Endometrium (tissue), 2 donors: ENCODE data around the gene ALDH3B2.

Experiments used
- FAIRE-seq: peaks from 2 replicates; lab custom pipeline; 2012; peaks lifted over from hg19 to GRCh38; lab: Jason Lieb, UNC
- donor health status: control.
- donor health status: control.

ALDH3B2 gene

DNA sequence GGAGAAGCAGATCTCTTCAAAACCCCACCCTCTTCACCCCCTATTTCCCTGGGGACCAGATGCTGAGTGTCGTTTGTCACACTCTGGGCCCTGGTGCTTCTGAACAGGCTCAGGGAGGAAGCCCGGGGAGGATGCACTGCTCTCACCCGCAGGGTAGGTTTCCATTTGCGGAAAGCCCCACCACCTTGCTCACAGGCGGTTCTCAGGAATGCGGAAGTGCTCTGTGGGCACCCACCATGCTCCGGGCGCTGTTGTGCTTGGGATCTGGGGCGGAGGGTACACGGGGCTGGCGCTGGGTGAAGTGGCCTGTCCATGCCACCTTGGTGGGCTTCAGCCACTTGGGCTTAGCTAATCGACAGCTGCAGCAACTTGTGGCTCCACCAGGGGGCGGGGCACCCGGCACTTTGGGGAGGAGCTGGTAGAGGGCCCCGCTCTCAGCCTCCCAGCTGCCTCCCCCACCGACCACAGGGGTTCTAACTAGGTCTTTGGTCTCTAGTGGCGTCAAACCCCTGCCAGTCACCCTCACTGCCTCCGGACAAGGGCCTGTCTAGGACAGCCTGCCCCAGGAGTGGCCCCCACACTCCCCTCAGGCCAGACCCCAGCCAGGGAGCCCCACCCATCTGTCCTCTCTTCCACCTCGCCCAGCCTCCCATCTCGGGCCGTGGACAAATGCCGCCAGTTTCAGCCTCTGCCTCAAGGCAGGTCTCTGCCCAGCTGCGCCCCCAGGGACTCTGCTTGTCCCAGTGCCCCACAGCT lies 60.3 kb downstream of the ALDH3B2 start:
- FAIRE-seq = no peak

DNA sequence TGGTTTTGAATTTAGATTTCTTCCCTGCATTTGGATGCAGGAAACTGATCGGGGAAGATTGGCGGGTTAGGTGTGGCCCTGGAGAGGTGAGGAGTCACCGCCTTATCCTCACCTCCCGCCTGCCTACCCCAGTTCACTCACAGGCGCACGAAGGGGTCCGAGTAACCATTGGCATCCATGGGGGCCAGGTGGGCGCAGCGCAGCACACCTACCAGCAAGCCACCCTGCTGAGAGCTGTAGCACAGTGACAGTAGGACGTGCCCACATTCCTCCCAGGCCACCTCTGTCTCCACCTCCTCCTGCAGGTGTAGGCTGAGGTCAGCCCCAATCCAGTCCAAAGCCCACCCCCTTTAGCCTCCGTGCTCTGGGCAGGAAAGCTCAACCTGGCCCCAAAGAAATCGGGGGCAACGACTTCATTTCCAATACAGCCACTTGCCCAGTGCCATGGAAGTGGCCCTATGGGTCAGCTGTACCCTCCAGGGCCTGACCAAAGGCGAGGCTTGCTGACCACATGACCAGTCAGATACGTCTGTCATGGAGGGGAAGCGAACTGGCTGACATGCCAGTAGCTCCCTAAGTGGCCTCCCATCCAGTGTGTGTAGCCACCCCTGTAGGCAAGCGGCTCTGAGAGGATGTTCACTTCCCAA lies 61.0 kb downstream of the ALDH3B2 start:
- FAIRE-seq = no peak

DNA sequence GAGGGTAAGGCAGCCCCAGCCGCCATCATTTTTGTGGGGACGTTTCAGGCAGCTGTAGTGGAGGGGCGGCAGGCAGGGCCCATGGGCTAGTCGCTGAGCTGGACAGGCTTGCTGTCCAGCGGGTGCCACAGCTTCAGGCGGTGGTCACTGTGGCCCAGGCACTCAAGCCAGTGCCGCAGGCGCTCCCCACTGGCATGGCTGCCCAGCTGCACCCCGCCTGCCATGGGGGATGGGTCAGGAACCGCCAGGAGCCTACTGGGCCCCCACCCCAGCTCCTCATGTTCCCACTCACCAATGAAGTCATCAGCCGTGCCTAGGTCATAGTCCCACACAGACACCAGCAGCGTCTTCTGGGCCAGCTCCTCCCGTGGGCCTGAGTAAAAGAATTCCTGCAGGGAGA lies 61.7 kb downstream of the ALDH3B2 start:
- FAIRE-seq = no peak
